ENCODE data around the gene ZNF787.

Gene ZNF787

GRCh38 chr19:56113074-56113632, 7.9 kb downstream of the ZNF787 start:
- no peak overlapping the region for H3K4me3 ChIP-seq (ENCODE audit: low read depth, low read length)
- no peak for TF ChIP-seq CTCF (IDR thresholded peaks at IDR 0.05; ENCODE audit: low read depth, low read length)
- DNase-seq (ENCODE audit: low read depth, low spot score) = no peak
- in situ Hi-C loops (cut with HindIII; ENCODE audit: low sequenced_read_pairs) = no loop called here

GRCh38 chr19:56112313-56112709, 8.8 kb downstream of the ZNF787 start:
- H3K4me3 ChIP-seq (ENCODE audit: low read depth, low read length) = no peak overlapping the region
- in situ Hi-C loops (cut with HindIII; ENCODE audit: low sequenced_read_pairs) = no loop called here
- no peak for TF ChIP-seq CTCF (IDR thresholded peaks at IDR 0.05; ENCODE audit: low read depth, low read length)

GRCh38 chr19:56111601-56112312, 9.3 kb downstream of the ZNF787 start:
- DNase-seq (ENCODE audit: low read depth, low spot score) = no peak
- no peak overlapping the region for H3K4me3 ChIP-seq (ENCODE audit: low read depth, low read length)
- no peak for TF ChIP-seq CTCF (IDR thresholded peaks at IDR 0.05; ENCODE audit: low read depth, low read length)
- in situ Hi-C loops (cut with HindIII; ENCODE audit: low sequenced_read_pairs) = no loop called here

More at GRCh38 chr19:56112313-56112709, 8.8 kb downstream of the ZNF787 start:
- no peak for DNase-seq (ENCODE audit: low read depth, low spot score)

DNA sequence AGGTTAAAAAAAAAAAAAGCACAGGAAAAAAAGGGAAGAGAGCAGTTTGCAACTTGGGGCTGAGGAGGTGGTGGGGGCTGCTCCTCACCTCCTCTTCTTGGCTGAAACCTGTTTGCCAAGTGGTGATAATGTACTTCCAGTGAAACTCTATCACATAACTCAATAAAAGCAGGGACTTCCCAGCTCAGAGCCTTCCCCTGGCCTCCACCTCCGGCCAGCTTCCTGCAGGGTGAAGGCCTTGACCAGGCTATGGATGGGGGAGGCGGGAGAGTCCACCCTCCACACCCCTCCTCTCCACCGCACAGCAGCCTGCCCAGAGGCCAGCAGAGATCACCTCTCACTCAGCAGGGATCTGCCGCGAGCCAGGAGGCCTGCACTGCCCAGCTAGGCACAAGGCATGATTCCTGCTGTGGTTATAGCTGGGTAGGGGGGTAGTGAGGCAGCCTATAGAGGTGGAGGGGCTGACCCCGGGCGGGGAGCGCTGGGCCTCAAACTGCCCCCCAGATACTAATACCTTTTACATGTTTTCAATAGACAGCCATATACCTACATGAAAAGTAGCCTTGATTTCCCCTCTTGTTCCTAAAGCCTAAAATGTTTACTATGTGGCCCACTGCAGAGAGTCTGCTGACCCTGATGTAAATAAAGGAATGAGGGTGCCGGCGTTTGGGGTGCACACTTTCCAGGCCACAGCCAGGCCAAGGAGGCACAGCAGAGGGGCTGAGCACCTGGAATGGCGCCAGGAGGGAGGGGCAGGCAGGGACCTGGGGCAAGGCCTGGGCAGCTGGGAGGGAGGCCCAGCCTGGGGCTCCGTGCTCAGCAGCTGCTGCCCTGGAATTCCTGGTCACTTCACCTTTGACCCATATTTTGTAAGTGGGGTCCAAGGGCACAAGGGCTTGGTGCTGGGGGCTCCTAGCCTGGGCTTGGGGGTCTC, 10.3 kb downstream of the ZNF787 start:
- in situ Hi-C loops (cut with HindIII; ENCODE audit: low sequenced_read_pairs) = no loop called here
- DNase-seq (ENCODE audit: low read depth, low spot score) = peak; percentile 40
- no peak overlapping the region for H3K4me3 ChIP-seq (ENCODE audit: low read depth, low read length)
- no peak for TF ChIP-seq CTCF (IDR thresholded peaks at IDR 0.05; ENCODE audit: low read depth, low read length)

DNA sequence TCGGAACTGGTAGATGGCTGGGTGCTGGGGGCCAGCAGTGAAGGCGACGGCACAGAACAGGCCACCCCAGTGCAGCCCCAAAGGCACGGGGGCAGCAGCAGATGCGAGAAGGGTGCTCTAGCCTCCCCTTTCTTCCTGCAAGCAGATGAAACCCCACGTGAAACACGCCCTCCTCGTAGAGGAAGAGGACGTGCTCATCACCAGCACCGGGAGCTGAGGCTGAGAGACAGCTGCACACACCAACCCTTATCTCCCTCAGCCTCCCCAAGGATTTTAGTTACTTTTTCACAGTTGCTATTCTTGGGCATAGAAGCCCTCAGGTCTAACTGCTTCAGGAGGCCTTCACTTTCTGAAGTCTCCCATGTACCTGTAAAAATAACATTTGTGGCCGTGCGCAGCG, 11.9 kb downstream of the ZNF787 start:
- no peak for TF ChIP-seq CTCF (IDR thresholded peaks at IDR 0.05; ENCODE audit: low read depth, low read length)
- H3K4me3 ChIP-seq (ENCODE audit: low read depth, low read length) = no peak overlapping the region
- in situ Hi-C loops (cut with HindIII; ENCODE audit: low sequenced_read_pairs) = no loop called here
- DNase-seq (ENCODE audit: low read depth, low spot score) = no peak

DNA sequence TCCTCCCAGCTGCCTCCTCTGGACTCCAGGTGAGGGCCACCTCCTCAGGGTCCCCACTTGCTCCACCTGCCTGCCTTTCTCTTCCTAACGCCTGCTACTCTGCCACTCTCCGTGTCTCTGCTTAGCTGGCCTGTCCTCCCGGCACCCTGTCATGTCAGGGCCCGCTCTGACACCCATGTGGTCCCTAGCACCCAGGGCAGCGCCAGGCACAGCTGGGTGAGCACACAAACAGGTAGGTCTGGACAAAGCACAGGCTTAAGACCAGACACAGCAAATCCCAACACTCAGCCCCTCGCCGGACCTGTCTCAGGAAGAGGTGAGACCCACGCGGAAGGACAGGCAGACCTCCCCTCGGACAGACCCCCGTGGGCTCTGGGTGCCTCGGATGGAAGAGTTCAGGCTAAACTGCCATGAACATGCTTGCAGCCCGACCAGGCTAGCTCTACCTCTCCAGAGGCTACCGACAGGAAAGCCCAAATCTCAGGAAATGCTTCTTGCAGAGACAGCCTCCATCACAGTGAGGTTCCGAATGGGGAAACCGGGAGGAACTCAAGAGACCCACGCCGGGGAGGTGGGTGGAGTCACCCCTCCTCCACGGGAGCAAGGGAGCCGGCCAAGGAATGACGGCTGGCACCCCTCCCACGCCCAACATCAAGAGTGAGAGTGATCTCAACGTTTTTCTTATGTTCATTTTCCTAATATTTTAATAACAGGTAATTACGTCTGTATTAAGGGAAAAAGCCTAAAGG, 12.5 kb downstream of the ZNF787 start:
- no peak overlapping the region for H3K4me3 ChIP-seq (ENCODE audit: low read depth, low read length)
- in situ Hi-C loops (cut with HindIII; ENCODE audit: low sequenced_read_pairs) = no loop called here
- TF ChIP-seq CTCF (IDR thresholded peaks at IDR 0.05; ENCODE audit: low read depth, low read length) = no peak
- DNase-seq (ENCODE audit: low read depth, low spot score) = no peak
